ENCODE results near the gene NELL1. TPM values are rescaled to one million over a fixed set of nuclear protein-coding genes. Genes with fewer than 3 reads are reported as not detected.

Gene NELL1
- total and polyA plus RNA-seq, 2 donors (not counting 3 experiments of a cell fraction or from before 2014, with no cell fraction given), result not detected

DNA sequence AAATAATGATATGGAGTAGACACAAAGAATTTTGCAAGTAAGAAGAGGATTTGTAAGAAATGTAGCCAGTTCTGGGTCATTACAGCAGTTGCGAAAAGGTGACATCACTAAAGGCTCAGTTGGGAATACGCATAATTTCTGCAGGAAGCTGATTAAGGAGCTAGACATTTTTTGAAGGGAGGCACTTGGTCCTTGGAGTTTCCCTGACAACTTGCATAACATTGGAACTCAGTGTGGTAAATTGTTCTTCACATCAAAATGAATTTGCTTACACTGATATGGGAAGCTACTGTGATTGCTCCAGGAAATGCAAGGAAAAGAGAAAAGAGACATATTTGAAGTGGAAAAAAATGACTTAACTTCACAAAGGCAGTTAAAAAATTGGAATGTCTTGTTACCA lies 626.1 kb downstream of the NELL1 start:
- Histone ChIP-seq H3K4me3 (replicated peaks in 1 of 3; ENCODE audit: insufficient read depth in 1 of 3, low read depth in 1 of 3, low read length in 3 of 3) (no peak overlapping the region), H3K9ac (replicated peaks; ENCODE audit: extremely low read depth, insufficient read depth, low read length) (no peak overlapping the region), H3K4me1 (ENCODE audit: control insufficient read depth, extremely low read depth, insufficient read depth, low read length) (no peaks in the 10 kb centered on the region), H3K27me3 (ENCODE audit: control insufficient read depth in 2 of 2, insufficient read depth in 2 of 2, low read length in 2 of 2) (no peaks in the 10 kb centered on the region), H4K20me1 (replicated peaks; ENCODE audit: control insufficient read depth, extremely low read depth, insufficient read depth, low read length) (no peaks in the 10 kb centered on the region), H3K79me2 (ENCODE audit: control insufficient read depth, insufficient read depth, low read length) (no peaks in the 10 kb centered on the region), H3K9me1 (replicated peaks; ENCODE audit: control insufficient read depth, extremely low read depth, insufficient read depth, low read length) (no peaks in the 10 kb centered on the region), H2AFZ (ENCODE audit: low read depth, low read length) (no peak overlapping the region), H3K36me3 (ENCODE audit: control insufficient read depth in 2 of 2, extremely low read depth in 1 of 2, insufficient read depth in 2 of 2, low read length in 2 of 2) (no peaks in the 10 kb centered on the region), H3K9me3 (replicated peaks; ENCODE audit: control insufficient read depth, insufficient read depth, low read length) (no peaks in the 10 kb centered on the region), H3K27ac (ENCODE audit: insufficient read depth, low read depth, low read length) (no peak overlapping the region), H3K4me2 (ENCODE audit: insufficient read depth, low read length) (no peak overlapping the region)
- CTCF ChIA-PET, result no interaction called here
- DNase-seq (ENCODE audit: low read depth, low spot score) (no peak), FAIRE-seq (no peak)
- BruUV-seq (replicated peaks), result no TSS peak
- intact Hi-C loops (cut with micrococcal nuclease), result no loop called here
- TF ChIP-seq, protein P1, sequence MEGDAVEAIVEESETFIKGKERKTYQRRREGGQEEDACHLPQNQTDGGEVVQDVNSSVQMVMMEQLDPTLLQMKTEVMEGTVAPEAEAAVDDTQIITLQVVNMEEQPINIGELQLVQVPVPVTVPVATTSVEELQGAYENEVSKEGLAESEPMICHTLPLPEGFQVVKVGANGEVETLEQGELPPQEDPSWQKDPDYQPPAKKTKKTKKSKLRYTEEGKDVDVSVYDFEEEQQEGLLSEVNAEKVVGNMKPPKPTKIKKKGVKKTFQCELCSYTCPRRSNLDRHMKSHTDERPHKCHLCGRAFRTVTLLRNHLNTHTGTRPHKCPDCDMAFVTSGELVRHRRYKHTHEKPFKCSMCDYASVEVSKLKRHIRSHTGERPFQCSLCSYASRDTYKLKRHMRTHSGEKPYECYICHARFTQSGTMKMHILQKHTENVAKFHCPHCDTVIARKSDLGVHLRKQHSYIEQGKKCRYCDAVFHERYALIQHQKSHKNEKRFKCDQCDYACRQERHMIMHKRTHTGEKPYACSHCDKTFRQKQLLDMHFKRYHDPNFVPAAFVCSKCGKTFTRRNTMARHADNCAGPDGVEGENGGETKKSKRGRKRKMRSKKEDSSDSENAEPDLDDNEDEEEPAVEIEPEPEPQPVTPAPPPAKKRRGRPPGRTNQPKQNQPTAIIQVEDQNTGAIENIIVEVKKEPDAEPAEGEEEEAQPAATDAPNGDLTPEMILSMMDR (IDR thresholded peaks at IDR 0.05; ENCODE audit: extremely low read depth in 1 of 2, insufficient read depth in 1 of 2, low read depth in 1 of 2, low read length in 2 of 2), result no peak
- TF ChIP-seq FOS (IDR thresholded peaks at IDR 0.05; ENCODE audit: borderline replicate concordance, insufficient read depth, low read length) (no peak), POLR2AphosphoS5 (IDR thresholded peaks at IDR 0.05; ENCODE audit: insufficient read depth, low read depth, low read length) (no peak), MAX (IDR thresholded peaks at IDR 0.05; ENCODE audit: insufficient read depth, insufficient read length) (no peak), GATA2 (IDR thresholded peaks at IDR 0.05; ENCODE audit: insufficient read depth, insufficient read length, low read depth, low read length) (no peak), POLR2A (IDR thresholded peaks at IDR 0.05; ENCODE audit: low read depth, low read length) (no peak), MYC (IDR thresholded peaks at IDR 0.05; ENCODE audit: low read depth, low read length) (no peak), EZH2 (IDR thresholded peaks at IDR 0.05; ENCODE audit: borderline replicate concordance, low read depth, low read length, severe bottlenecking) (no peak), JUN (IDR thresholded peaks at IDR 0.05; ENCODE audit: borderline replicate concordance, insufficient read depth, insufficient read length, low read depth) (no peak)
- POLR2A ChIA-PET, result no interaction called here
- dilution Hi-C loops (cut with MboI; ENCODE audit: extremely low pct_ligation_motif_present, low sequenced_read_pairs), result no loop called here

All from endothelial cell of umbilical vein (primary cell).